DND-41 (cell line): Measurements from ENCODE around the gene GRWD1.
A peak's percentile ranks its signal among the peaks of the same experiment; 100 is the strongest.

ENCODE experiments used
- EZH2 ChIP-seq: IDR thresholded peaks from 3 replicates; pipeline ENCODE4 v1.6.1; 2012; ENCODE audit warnings: borderline replicate concordance, low read depth, mild to moderate bottlenecking, moderate library complexity, low read length, inconsistent platforms; ENCODE audit not compliant: severe bottlenecking
- TF ChIP-seq, protein P1 (sequence below): IDR thresholded peaks from 2 replicates; pipeline ENCODE4 v1.5.1; 2012; ENCODE audit warnings: borderline replicate concordance, low read length, moderate library complexity, mild to moderate bottlenecking; ENCODE audit not compliant: poor library complexity, severe bottlenecking; ENCODE audit errors: extremely low read depth

GRCh38 chr19:48445256-48445605 lies 552 bp upstream of the GRWD1 start:
- TF ChIP-seq, protein P1, sequence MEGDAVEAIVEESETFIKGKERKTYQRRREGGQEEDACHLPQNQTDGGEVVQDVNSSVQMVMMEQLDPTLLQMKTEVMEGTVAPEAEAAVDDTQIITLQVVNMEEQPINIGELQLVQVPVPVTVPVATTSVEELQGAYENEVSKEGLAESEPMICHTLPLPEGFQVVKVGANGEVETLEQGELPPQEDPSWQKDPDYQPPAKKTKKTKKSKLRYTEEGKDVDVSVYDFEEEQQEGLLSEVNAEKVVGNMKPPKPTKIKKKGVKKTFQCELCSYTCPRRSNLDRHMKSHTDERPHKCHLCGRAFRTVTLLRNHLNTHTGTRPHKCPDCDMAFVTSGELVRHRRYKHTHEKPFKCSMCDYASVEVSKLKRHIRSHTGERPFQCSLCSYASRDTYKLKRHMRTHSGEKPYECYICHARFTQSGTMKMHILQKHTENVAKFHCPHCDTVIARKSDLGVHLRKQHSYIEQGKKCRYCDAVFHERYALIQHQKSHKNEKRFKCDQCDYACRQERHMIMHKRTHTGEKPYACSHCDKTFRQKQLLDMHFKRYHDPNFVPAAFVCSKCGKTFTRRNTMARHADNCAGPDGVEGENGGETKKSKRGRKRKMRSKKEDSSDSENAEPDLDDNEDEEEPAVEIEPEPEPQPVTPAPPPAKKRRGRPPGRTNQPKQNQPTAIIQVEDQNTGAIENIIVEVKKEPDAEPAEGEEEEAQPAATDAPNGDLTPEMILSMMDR: peak; percentile 48
- no peak for TF ChIP-seq EZH2
